ENCODE data around the gene CKMT1A.
"Not testable (repeated sequence)": the region's sequence is repeated elsewhere in the genome, so short reads cannot be mapped to it uniquely, and the experiment has no call there.

The CKMT1A gene

DNA sequence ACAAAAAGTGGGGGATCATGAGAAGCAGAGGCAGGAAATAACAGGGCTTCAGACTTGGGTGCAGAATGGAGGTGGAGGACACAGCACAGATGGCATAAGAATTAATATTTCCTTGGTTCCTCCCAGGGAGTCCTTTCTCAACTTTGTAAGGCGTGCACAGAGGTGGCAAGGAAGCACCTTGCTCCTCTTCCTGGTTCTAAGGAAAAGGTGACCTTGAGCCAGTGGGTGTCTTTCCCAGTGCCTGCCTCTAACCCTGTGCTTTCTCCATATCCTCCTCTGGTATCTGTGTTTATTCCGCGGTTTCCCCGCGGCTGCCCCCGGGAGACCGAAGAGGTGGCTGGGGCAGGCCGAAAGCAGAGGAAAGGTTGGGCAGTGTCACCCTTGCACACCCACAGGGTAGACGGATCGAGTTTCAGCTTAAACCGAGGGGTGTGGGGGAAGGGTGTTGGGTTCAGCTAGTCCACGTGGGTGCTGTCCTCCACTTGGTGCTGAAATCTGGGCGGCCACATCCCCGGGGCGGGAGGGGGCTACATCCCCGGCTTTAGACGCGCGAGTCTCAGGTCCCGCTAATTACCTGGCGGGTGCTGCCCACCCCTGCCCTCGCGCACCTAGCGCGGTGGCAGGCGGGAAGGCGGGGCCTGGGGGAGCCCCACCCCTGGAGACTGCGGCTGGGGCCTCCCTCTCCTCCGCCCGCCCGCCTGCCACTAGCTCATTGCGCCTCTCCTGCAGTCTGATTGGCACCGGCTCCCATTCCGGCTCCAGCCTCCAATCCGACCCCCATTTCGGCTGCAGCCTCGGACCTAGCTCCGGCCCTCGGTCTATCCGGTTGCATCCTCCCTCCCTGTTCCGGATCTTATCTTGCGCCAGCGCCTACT is at the start of gene CKMT1A:
CKMT1A (plus strand) TSS at position 712 of the 875 bp plus-strand sequence. CDS start 192 bp downstream, outside the sequence.
- DNase-seq, result not testable (repeated sequence)

DNA sequence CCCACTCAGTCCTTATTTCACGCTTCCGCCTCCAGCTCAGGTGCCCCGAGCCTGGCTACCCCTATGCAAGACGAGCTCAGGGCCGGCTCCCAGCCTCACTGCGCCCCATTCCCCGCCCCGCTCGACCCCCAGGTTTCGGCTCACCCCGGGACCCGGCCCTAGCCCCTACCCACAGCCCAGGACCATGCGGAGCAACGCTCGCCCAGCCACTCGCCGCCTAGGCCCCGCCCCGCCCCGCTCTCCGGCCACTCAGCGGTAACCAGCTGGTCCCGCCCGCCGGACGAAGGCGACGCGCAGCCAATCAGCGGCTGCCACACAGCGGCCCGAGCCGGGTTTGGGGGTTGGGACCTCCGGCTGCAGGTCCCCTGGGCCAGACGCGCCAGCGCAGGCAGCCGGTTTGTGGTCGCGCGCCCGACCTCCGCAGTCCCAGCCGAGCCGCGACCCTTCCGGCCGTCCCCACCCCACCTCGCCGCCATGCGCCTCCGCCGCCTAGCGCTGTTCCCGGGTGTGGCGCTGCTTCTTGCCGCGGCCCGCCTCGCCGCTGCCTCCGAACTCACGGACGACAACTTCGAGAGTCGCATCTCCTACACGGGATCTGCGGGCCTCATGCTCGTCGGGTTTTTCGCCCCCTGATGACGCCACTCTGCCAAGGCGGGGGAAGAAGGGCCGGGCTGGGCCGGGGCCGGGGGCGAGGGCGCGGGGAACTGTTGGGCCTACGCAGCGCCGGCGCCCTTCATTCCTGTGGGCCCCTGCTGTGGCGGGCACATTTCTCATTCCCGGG is 44.8 kb upstream of the CKMT1A start, which contains the start of gene CATSPER2:
CATSPER2 (minus strand) TSS at position 196 of the 781 bp plus-strand sequence. CDS start 783 bp downstream, outside the sequence.
- no peak for DNase-seq

DNA sequence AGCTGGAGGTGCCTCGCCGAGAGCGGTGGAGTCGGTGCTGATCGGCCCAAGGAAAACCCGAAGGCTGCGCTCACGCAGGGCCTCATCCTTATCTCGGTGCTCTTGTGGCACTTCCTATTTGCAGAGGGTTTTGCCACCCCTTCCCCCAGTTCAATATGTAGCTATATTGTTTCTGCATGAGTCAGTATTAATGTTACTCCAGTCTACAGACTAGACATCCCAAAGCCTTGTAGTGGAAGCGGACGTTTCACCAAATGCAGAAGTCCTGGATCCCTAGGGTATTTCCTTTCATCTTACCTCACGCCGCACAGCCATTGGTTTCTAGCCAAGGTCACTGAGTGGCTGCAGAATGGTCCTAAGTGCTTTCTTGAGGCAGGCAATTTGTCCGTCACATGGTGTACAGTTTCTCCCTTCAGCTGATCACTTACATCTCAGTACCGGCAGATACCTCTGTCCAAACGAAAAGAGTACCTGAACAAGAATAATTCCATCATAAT is 44.2 kb upstream of the CKMT1A start:
- not testable (repeated sequence) for DNase-seq

DNA sequence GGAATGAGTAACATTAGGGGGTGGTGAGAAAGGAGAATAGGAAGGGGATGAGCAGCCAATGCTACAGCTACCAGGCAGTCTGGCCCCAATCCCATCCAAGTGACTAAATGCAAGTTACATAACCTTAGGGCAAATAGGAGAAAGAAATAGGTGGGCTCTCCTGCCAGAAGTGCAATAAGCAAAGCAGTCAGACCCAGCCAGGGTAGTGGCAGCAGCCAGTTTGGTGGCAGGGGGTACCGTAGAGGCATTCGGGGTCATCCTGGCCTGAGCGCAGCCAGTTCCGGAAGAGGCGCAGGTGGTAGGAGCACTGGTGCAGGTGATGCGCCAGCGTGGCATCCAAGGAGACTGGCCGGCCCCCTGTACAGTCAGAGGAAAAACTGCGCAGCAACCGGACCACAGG is 33.9 kb upstream of the CKMT1A start:
- DNase-seq, result not testable (repeated sequence)

DNA sequence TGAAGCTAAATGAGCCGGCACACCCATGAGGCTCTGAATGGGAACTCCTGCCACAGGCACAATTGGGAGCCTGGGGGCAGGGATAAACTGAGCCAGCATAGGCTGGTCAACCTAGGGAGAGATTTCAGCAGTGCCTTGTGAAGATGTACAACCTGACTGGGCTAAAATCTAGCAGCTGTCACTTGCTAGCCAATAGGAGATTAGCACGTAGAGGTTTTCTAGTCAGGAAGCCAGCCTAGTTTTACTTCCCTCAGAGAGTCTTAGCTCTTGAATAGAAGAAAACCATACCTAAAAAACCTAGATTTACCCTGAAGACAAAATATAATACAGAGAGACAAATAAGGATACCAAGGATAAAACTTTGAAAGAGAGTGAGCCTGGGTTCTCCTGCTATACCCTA is 31.4 kb upstream of the CKMT1A start:
- DNase-seq, result not testable (repeated sequence)

DNA sequence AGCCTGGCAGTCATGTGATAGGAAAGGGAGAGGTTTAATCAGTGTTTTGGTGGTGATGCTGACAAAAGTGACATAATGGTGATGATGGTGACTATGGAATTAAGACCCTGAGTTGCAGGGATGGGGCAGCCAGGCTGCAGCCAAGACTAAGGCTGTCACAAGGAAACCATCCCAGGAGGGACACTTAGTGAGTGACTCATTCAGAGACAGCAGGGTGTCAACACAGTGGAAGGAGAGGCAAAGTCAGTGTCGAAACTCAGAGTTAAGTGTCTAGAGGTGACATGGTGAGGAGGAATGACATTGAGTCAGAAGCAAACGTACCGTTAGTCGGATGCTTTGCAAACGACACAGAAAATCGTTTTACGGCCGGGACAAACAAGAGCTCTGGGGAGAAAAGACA is 30.3 kb upstream of the CKMT1A start:
- DNase-seq, result not testable (repeated sequence)

DNA sequence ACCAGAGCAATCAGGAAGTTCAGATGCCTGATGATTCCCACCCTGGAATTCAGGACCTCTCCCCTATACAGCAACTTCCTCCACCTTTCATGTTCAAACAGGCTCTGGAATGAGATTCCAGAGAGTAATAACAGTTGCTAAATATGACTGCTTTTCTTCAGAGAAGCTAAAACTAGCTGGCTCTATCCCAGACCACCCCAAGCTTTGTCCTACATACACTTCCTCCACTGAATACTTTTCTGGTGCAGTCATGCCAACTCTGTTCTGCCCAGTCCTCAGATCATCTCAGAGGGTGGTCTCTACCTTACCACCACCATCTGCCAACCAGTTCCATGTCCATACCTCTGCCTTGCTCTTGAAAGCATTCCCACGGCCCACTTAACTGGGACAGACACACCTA is 27.5 kb upstream of the CKMT1A start:
- DNase-seq, result not testable (repeated sequence)

DNA sequence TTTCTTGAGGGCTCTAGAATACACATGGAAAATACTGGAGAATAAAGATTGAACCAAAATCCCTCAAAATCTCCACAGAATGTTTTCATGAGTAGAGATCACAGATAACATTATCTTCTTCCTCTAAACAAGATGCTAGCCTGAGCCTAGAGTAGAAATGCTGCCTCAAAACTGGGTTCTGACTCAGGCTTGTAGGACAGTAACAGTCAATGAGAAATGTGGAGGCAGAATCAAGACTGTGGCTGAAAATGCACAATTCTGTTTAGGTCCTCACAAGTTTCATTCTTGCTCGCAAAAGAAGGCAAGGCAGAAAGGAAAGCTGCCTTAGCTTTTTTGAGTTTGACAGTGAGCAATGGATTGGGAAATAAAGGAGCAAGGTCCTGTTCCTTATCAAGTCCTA is 19.5 kb upstream of the CKMT1A start:
- not testable (repeated sequence) for DNase-seq

DNA sequence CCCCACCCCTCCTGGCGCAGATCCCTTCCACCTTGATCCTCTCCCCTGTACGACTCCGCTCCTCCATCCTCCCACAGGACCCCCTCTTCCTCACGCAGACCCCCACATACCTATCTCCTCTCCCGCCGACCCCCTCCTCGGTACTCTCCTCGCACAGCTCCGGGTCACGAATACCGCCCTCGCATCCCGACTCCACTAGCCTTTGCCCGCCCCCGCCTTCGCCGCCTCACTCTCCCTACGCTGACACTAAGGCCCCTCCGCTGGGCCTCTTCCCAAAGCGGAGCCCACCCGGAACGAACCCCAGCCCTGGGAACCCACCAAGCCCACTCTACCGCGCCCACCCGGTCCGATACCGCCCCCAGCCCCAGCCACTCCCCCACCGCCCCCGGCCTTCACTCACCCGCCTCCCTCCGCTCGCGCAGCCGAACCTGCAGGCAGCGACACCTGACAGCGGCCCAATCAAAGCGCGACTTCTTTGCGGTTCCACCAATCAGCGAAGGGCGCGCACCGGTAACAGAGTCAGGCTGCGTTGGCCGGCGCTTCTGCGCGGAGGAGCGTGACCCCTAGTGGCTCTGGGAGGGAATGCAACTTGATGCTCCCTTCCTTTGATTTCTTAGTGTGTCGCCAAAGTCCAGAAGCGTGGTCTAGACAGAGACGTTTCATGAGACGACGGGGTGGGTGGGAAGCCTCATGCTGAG is 3.9 kb upstream of the CKMT1A start:
- DNase-seq, result not testable (repeated sequence)

DNA sequence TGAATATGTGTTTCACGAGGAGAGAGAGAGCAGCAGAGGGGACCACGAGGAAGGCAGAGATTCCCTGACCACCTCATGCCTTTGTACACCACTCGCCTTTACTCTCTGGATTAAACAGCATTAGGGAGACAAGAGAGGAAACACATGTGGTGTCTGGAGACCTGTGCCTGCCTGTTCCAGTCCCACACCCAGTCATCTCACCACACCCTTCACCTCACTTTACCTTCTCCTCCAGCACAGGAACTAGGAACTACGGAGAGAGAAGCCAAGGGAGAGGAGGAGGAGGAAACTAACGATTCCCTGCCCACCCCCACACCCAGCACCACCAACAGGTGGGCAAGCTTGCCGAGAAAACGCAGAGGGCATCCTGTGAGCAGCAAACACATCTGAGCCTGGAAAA is 980 bp upstream of the CKMT1A start:
- DNase-seq, result not testable (repeated sequence)

DNA sequence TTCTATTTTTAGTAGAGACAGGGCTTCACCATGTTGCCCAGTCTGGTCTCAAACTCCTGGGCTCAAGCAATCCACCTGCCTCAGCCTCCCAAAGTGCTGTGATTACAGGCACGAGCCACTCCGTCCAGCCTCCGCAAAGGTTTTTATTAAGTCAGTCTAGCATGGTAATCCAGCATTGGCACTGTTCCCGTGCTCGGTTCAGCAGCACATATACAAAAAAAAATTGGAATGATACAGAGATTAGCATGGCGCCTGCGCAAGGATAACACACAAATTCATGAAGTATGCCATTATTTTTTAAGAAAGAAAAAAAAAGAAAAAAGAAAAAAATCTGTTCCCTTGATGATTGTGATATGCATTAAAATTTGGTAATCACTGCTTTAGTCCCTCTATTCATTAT is 8.5 kb downstream of the CKMT1A start:
- DNase-seq, result no peak

DNA sequence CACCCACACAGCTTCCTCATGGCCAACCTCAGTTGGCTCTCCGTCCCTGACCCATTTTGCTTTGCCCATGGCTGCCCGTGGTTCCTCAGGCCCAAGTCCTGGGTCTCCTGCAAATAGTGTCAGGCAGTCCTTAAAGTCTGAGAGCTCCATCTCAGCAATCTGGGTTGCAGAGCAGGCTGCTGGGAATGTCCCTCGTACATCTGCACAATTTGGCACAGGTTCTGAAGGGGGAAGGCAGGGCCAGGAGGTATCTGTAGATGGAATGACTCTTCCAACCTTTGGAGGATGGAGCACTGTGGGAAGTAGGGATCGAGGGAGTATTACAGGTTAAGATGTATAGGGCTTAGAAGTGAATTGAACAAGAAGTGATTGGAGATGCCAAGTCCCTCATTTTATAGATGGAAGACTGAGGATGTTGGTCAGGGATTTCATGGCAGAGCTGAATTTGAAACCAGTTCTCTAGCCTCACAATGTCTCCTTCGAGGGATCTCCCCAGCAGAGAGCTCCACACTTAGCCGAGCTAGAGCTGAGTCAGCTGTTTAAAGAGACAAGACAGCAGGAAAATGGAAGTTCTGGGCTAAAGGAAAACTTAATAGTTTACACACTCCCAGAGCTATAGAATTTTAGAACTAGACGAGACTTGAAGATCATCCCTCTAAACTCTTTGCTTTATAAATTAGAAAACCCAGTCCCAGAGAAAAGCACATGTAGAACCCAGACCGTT is 9.2 kb downstream of the CKMT1A start:
- no peak for DNase-seq

DNA sequence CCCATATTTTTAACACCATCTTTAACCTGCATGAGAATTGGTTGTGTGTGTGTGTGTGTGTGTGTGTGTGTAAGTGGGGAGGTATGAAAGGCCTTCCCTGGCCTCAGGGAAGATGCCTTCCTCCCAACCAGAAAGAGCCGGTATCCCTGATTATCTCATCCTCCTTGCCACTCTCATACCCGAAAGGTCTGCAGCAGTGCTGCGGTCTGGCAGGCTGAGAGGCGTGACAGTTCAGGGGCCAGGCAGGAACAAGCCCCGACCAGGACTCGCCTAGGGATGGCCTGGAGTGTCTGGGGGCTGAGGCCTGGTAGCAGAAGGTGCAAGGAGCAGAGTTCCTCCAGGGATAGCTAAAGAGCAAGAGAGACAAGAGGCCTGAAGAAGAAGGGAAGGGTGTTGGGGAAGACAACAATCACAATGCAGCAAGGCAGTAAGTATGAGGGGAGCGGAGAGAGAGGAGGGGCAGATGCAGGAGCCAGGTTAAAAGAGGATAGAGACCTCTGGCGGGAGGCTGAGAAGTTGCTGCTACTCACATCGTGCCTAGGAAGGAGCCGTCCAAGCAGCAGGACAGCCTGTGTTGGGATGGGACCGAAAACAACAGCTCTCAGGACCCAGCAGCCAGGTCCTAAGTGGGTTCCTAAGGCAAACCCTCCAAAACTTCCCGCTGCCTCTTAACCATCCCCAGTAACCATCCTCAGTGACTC is 16.9 kb downstream of the CKMT1A start:
- DNase-seq, result not testable (repeated sequence)

DNA sequence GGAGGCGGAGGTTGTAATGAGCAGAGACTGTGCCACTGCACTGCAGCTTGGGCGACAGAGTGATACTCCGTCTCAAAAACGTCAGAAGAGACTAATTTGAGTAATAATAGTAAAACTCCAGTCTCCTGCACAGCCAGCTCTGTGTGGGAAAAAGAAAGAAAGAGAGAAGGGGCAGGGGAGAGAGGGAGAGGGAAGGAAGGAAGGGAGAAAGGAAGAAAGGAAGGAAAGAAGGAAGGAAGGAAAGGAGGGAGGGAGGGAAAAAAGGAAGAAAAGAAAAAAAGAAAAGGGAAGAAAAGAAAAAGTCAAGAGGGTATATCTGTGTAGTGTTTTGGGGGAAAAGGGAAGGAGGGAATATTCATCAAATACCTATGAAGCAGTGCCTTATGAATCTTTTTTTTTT is 29.5 kb downstream of the CKMT1A start:
- DNase-seq, result no peak

DNA sequence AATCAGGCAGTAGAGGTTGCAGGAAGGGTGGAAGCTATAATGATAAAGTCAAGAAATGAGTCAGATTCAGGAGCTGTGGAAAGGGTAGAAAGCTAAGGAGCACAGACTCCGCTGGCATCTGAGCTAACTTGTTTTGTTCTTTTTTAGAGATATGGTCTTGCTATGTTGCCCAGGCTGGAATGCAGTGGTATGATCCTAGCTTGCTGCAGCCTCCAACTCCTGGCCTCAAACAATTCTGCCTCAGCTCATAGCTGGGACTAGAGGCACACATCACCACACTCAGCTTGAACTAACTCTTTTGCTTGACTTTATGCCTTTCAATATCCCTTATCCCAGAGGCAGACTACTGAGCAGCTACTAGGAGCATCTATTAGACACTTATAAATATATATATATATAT is 32.6 kb downstream of the CKMT1A start:
- DNase-seq, result not testable (repeated sequence)

DNA sequence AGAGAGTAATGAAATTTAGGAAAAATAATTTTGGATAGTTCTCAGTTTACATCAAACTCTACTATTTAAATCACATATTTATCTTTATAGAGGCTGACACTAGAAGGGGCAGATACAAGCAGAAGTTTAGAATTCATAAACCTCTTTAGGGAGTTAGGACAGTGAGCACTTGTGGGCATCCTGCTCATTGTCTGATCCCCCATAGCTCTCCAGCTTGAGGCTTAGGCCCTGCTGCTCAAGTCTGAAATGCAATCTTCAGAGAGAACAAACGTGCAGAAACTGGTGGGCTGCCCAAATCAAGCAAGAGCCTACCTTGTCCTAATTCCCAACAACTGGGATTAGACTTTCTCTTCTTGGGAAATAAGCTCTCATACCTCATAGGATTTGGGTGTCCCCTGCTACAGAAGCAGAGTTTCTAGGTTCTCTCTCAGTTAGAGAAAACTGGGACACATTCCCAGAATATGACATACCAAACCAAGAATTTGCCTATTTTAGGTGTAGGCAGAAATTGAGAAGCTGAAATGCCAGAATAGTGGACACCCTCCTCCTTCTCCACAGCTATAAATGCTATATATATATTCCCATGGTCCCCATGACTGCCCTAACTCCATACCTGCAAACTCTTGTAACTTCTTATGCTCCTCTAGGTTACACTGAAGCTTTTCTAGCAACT is 34.5 kb downstream of the CKMT1A start:
- DNase-seq, result not testable (repeated sequence)

DNA sequence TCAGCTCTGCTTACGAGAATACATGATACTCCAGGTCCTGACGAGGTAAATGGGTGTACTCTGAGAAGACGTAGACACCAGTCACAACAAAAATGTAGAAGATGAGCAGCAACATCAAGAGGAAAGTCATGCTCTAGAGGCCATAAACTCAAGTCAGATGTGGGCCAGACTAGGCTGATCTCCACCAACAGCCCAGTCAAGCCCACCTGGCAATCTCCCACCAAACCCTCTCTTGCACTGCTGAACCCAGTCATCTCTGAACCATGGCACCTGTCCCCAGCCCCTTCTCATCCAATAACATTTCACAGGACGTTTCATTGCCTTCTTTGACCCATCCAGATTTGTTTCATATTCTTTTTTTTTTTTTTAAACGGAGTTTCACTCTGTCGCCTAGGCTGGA is 41.8 kb downstream of the CKMT1A start:
- DNase-seq, result no peak

DNA sequence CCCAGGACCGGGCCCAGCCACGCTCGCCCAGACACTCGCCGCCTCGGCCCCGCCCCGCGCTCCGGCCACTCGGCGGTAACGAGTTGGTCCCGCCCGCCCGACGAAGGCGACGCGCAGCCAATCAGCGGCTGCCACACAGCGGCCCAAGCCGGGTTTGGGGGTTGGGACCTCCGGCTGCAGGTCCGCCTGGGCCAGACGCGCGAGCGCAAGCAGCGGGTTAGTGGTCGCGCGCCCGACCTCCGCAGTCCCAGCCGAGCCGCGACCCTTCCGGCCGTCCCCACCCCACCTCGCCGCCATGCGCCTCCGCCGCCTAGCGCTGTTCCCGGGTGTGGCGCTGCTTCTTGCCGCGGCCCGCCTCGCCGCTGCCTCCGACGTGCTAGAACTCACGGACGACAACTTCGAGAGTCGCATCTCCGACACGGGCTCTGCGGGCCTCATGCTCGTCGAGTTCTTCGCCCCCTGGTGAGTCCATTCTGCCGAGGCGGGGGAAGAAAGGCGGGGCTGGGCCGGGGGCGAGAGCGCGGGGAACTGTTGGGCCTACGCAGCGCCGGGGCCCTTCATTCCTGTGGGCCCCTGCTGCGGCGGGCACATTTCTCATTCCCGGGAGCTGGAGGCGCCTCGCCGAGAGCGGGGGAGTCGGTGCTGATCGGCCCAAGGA is 52.7 kb downstream of the CKMT1A start, which contains the start of gene PDIA3:
PDIA3 (plus strand) TSS at position 194 of the 658 bp plus-strand sequence; CDS start at position 296, 102 bp downstream.
- peak; percentile 85 to 91 for DNase-seq

DNA sequence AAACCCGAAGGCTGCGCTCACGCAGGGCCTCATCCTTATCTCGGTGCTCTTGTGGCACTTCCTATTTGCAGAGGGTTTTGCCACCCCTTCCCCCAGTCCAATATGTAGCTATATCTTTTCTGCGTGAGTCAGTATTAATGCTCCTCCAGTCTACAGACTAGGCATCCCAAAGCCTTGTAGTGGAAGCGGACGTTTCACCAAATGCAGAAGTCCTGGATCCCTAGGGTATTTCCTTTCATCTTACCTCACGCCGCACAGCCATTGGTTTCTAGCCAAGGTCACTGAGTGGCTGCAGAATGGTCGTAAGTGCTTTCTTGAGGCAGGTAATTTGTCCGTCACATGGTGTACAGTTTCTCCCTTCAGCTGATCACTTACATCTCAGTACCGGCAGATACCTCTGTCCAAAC is 53.2 kb downstream of the CKMT1A start:
- DNase-seq, result peak; percentile 49 to 69

DNA sequence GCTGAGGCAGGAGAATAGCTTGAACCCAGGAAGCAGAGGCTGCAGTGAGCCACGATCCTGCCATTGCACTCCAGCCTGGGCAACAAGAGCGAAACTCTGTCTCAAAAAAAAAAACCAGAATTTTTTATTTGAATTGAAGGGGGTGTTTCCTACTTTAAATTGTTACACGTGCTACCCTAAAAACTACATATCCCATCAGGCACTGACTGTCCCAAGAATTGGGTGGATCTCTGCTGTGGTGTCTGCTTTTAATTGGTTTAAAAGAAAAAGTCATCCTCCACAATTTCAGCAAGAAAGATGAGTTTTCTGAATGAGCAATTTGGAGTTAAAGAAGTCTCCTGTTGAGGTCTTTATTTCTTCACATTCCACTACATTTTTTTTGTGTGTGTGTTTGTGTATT is 54.7 kb downstream of the CKMT1A start:
- no peak for DNase-seq
